ENCODE data around the gene HLA-C.

Gene HLA-C

DNA sequence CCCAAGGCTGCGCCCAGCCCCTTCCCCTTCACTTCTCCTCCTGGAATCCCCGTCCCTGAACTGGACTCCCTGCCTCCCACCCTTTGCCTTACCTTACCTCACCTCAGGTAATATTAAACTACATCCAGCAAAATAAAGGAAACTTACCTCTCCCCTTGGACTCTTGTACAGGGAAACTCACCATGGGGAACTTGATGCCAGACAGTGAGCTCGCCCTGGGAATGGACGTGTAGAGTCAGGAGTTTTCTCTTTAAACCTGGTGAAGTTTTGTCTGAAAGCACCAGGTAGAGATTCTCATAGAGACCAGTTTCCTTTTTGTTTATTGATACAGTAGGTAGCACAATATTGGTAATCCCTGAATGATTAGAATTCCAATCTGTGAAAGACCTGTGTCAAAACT lies 544 bp upstream of the HLA-C start:
- Histone ChIP-seq H3K4me3 (peak overlapping the region; percentile 90), H3K27ac (peak overlapping the region; percentile 67 to 100)
- TF ChIP-seq CTCF (IDR thresholded peaks at IDR 0.05) = no peak
- DNase-seq (ENCODE audit: low spot score) = no peak

DNA sequence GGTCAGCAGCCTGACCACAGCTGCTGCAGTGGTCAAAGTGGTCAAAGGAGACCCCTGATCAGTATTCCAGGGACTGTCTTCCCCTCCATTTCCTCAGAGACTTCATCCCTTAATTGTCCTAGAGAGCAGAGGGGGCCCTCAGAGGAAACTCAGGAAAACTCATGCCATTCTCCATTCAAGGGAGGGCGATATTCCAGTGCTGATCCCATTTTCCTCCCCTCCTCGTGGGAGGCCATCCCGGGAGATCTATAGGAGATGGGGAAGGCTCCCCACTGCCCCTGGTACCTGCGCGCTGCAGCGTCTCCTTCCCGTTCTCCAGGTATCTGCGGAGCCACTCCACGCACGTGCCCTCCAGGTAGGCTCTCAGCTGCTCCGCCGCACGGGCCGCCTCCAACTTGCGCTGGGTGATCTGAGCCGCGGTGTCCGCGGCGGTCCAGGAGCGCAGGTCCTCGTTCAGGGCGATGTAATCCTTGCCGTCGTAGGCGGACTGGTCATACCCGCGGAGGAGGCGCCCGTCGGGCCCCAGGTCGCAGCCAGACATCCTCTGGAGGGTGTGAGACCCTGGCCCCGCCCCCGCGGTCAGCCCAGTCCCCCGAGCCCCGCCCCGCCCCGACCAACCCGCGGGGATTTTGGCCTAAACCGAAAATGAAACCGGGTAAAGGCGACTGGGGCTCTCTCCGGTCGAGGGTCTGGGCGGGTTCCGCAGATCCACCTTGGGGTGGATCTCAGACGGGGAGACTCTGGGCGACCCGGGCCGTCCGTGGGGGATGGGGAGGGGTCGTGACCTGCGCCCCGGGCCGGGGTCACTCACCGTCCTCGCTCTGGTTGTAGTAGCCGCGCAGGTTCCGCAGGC lies 878 bp downstream of the HLA-C start:
- Histone ChIP-seq H3K27ac (peak overlapping the region; percentile 67 to 100), H3K4me3 (peak overlapping the region; percentile 90)
- DNase-seq (ENCODE audit: low spot score) = peak; percentile 84
- TF ChIP-seq CTCF (IDR thresholded peaks at IDR 0.05) = no peak

- no peak for DNase-seq (ENCODE audit: low spot score)
- no peak for TF ChIP-seq CTCF (IDR thresholded peaks at IDR 0.05)
- no peak overlapping the region for H3K4me3 ChIP-seq
- no peak overlapping the region for H3K27ac ChIP-seq
Measured at GRCh38 chr6:31268836-31269235, 3.1 kb downstream of the HLA-C start.

GRCh38 chr6:31268369-31268765 lies 3.5 kb downstream of the HLA-C start:
- TF ChIP-seq CTCF (IDR thresholded peaks at IDR 0.05) = no peak
- Histone ChIP-seq H3K4me3 (no peak overlapping the region), H3K27ac (no peak overlapping the region)
- no peak for DNase-seq (ENCODE audit: low spot score)

- no peak overlapping the region for H3K27ac ChIP-seq
- TF ChIP-seq CTCF (IDR thresholded peaks at IDR 0.05) = no peak
- no peak for DNase-seq (ENCODE audit: low spot score)
- H3K4me3 ChIP-seq = no peak overlapping the region
Measured at GRCh38 chr6:31267651-31268368, 4.1 kb downstream of the HLA-C start.

DNA sequence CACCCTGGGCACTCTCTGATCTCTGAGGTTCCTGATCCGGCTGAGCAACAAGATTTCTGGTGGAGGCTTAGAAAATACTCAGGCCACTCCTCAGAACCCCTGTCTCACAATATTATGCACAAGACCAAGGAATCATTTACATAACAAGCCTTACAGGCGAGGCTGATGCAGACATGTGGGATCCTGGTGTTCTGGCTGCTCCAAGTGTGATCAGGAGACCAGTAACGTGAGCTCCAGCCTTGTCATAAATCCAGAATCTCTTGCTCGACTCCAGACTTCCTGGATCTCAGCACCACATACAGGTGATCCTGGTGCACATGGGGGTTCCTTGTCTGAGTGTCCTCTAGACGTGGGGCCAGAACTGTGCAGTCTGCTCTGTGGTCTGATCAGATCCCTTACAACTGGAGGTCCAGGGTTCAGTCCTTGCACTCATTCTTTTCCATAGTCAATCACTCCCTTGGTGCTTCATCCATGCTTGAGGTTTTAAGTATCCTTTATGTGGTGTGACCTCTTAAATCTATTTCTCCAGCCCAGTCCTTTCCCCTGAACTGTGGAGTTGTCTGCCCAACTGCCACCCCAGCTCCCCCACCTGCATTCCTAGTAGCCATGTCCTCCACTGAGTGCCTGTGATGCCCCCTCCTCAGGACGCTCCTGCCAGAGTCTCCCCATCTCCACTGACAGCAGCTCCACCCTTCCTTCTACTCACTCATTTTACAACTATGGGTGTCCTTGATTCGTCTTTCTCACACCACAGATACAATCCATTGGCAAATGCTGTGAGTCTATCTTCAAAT lies 5.1 kb downstream of the HLA-C start:
- no peak overlapping the region for H3K27ac ChIP-seq
- no peak for DNase-seq (ENCODE audit: low spot score)
- no peak overlapping the region for H3K4me3 ChIP-seq
- TF ChIP-seq CTCF (IDR thresholded peaks at IDR 0.05) = no peak

Data from coronary artery (tissue), 2 donors.